Left ventricle myocardium inferior (tissue), 1 donor: ENCODE data around the gene UPF1. TPM values are rescaled to one million over a fixed set of nuclear protein-coding genes. Genes with fewer than 3 reads are reported as not detected.

Source experiments
- DNase-seq: peaks from one replicate; pipeline ENCODE4 v3.0.0-alpha.2; 2020
- H3K27ac ChIP-seq: fragments of 200-600 bp; replicated peaks from 2 replicates; pipeline ENCODE4 v1.8.0; 2021
- H3K27me3 ChIP-seq: fragments of 200-600 bp; 2 replicates; pipeline ENCODE4 v1.8.0; 2021; ENCODE audit warnings: low read depth
- H3K36me3 ChIP-seq: fragments of 200-600 bp; 2 replicates; pipeline ENCODE4 v1.8.0; 2021
- H3K4me1 ChIP-seq: fragments of 200-600 bp; 2 replicates; pipeline ENCODE4 v1.8.0; 2021
- H3K4me3 ChIP-seq: fragments of 200-600 bp; 2 replicates; pipeline ENCODE4 v1.8.0; 2021; ENCODE audit warnings: mild to moderate bottlenecking, moderate library complexity
- H3K9me3 ChIP-seq: fragments of 200-600 bp; replicated peaks from 2 replicates; pipeline ENCODE4 v1.8.0; 2021
- intact Hi-C: fragments of 100-400 bp; cut with micrococcal nuclease; formaldehyde crosslinking; loops from one replicate; pipeline ENCODE4 v1.11.0; 2022
- total RNA-seq: library from RNA; stranded (reverse); fragmentation: NEBNext Ultra II Directional; extraction: Animal tissue kit (Norgen Biotek cat#: 25700); gene quantifications from one replicate; pipeline ENCODE4 v1.2.1, GENCODE V29; 2021
- TF ChIP-seq, protein P1 (sequence below): fragments of 200-600 bp; IDR thresholded peaks from 2 replicates; pipeline ENCODE4 v1.8.0; 2021; ENCODE audit warnings: antibody characterized with exemption, mild to moderate bottlenecking, borderline replicate concordance
- donor health status: DM: no; HTN: yes; CAD: no; lungs with severe emphysema.

The UPF1 gene
- total RNA-seq, 1 donor from 2014 or later: 32.3 TPM

DNA sequence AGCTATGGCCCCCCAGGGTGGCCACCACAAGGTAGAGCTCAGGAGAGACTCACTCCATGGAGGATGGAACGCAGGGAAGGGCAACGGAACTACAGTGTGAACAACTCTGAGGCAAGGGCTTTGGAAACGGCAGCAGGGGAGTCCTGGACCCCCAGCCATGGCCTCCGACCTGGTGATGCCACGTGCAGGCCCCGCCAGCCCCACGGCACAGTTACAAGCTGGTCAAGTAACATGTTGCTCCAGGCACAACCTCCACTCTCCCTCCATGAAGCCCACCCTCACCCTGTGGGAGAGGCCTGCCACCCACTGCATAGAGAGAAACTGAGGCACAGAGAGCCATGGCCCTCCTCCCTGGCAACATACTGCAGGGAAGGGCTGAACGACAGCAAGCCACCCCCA is 73.3 kb downstream of the UPF1 start:
- Histone ChIP-seq H3K9me3 (no peaks in the 10 kb centered on the region), H3K36me3 (peaks cover 60% of the 10 kb centered on the region), H3K4me3 (no peak overlapping the region), H3K4me1 (no peaks in the 10 kb centered on the region), H3K27me3 (no peaks in the 10 kb centered on the region), H3K27ac (no peak overlapping the region)
- no peak for DNase-seq
- intact Hi-C loops: no loop called here
- TF ChIP-seq, protein P1, sequence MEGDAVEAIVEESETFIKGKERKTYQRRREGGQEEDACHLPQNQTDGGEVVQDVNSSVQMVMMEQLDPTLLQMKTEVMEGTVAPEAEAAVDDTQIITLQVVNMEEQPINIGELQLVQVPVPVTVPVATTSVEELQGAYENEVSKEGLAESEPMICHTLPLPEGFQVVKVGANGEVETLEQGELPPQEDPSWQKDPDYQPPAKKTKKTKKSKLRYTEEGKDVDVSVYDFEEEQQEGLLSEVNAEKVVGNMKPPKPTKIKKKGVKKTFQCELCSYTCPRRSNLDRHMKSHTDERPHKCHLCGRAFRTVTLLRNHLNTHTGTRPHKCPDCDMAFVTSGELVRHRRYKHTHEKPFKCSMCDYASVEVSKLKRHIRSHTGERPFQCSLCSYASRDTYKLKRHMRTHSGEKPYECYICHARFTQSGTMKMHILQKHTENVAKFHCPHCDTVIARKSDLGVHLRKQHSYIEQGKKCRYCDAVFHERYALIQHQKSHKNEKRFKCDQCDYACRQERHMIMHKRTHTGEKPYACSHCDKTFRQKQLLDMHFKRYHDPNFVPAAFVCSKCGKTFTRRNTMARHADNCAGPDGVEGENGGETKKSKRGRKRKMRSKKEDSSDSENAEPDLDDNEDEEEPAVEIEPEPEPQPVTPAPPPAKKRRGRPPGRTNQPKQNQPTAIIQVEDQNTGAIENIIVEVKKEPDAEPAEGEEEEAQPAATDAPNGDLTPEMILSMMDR: no peak

DNA sequence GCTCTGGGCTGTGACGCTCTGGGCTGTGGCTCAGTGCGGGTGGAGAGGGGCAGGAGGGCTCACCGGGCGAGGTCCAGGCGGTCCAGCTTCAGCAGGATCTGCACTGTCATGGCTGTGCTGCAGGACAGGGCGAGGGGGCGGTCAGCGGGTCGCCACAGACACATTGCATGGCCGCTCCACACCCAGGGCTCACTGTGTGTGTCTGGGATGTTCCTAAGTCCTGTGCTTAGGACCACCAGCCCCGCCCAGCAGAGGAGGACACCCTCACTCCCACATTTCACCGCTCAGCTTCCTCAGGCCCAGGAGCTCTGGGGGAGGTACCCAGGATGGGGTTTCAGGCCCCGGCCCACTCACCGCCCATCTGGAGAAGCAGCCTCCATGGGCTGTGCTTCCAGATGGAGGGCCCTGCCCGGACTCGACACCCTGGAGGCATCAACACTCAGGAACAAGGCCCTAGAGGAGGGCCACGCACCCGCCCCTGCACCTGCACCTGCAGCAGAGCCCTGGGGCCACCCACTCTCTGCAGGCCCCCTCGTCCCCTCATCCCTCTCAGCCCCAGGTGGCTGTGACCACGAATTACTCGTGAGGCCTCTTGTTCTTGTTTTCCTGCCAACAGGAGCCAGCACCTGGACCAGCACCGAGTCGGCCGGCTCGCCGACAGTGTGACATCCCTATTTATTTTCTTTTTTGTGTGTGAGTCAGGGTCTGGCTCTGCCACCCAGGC is 73.9 kb downstream of the UPF1 start:
- Histone ChIP-seq H3K27ac (no peak overlapping the region), H3K4me1 (no peaks in the 10 kb centered on the region), H3K27me3 (no peaks in the 10 kb centered on the region), H3K4me3 (no peak overlapping the region), H3K36me3 (peaks cover 59% of the 10 kb centered on the region), H3K9me3 (no peaks in the 10 kb centered on the region)
- TF ChIP-seq, protein P1: no peak
- intact Hi-C loops: no loop called here
- no peak for DNase-seq

DNA sequence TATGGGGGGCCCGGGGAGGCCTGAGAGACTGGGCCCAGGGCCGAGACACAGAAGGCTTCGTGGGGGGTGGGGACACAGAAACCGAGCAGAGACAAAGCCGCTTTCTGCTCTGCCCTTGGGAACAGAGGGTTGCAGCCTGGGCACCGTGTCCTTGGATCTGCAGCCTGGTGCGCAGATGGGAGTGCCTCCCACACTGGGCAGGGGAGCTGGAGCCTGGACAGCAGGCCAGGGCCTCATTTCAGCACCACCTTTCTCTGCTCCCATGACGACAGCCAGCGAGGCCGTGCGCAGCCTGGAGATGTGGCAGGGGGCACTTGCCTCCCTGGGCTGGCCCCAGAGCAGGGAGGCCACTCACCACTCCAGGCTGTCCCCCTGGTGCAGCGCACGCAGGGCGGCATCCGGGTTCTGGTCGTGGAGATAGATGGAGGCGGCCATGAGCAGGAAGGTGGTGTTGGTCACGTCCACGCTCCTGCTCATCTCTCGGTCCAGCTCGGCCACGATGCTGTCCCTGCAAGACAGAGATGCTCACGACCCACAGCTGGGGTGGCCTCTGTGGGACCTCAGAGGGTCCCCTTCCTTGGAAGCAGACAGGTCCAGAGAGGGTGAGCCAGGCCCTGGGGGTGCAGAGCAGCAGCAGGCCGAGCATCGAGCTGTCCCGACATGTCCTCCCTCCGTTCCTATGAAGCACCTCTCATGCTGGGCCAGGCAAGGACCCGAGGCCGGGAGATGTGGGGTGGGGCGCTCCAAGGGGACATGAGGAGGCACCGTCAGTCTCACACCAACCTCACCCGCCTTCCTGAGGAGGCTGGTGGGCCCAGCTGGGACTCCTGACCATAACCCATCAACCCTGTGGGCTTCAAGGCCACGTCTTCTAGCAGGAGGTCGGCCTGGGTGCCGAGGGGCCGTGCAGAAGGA is 75.1 kb downstream of the UPF1 start:
- Histone ChIP-seq H3K27ac (no peak overlapping the region), H3K27me3 (no peaks in the 10 kb centered on the region), H3K4me3 (no peak overlapping the region), H3K9me3 (no peaks in the 10 kb centered on the region), H3K4me1 (no peaks in the 10 kb centered on the region), H3K36me3 (peaks cover 53% of the 10 kb centered on the region)
- DNase-seq: no peak
- TF ChIP-seq, protein P1: no peak
- intact Hi-C loops: no loop called here

DNA sequence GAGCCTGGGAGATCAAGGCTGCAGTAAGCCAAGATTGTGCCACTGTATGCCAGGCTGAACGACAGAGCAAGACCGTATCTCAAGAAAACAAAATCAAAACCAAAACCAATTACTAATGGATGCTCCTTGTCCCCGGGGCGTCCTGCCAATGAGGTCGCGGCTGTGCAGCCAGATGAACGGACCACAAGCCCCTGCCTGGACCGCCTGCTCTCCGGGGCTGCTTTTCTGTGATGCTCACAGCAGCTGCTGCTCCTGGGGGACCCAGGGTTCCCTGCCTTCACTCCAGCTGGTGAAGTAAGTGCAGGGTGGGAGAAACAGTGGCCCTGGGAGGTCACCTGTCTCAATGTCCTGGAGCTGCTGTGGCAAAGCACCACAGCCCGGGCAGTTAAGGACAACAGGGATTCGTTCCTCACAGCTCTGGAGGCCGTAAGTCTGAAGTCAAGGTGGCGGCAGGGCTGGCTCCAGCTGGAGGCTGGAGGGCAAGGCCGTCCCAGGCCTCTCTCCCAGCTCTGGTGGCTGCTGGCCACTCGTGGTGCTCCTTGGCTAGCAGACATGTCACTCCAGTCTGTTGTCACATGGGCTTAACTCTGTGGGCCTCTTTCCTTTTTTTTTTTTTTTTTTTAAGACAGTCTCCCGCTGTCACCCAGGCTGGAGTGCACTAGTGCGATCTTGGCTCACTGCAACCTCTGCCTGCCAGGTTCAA is 77.3 kb downstream of the UPF1 start:
- Histone ChIP-seq H3K4me1 (peaks cover 5% of the 10 kb centered on the region), H3K36me3 (peaks cover 63% of the 10 kb centered on the region), H3K4me3 (no peak overlapping the region), H3K27ac (no peak overlapping the region), H3K9me3 (no peaks in the 10 kb centered on the region), H3K27me3 (no peaks in the 10 kb centered on the region)
- intact Hi-C loops: no loop called here
- TF ChIP-seq, protein P1: no peak
- no peak for DNase-seq

DNA sequence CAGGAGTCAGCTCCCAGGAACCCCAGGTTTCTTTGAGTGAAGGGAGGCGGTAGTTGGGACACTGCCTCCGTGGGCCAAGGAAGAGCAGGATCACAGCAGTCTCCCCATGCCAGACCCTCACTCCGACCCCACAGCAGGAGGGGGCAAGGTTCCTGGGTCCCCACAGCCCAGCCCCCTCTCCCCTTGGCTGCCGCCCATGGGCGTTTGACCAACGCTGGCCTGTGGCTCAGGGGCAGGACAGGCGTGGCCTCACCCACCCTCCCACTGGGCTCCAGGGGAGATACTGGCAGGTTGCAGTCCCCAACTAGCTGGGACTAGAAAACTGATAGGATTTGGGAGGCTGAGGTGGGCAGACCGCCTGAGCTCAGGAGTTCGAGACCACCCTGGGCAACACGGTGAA is 78.3 kb downstream of the UPF1 start:
- Histone ChIP-seq H3K4me1 (peaks cover 5% of the 10 kb centered on the region), H3K4me3 (no peak overlapping the region), H3K36me3 (peaks cover 62% of the 10 kb centered on the region), H3K27me3 (no peaks in the 10 kb centered on the region), H3K9me3 (no peaks in the 10 kb centered on the region), H3K27ac (no peak overlapping the region)
- no peak for DNase-seq
- TF ChIP-seq, protein P1: no peak
- intact Hi-C loops: no loop called here
